K562 (cell line): ENCODE measurements around the gene METRNL. TPM values are rescaled to one million over a fixed set of nuclear protein-coding genes. Genes with fewer than 3 reads are reported as not detected.

Experiments used
- ATAC-seq: fragments of 200-7000 bp; cut with Tn5 transposase; 3 replicates; pipeline ENCODE4 v1.9.1; 2020; ENCODE audit warnings: moderate library complexity
- BruUV-seq: library from RNA; stranded (reverse); fragments of 400-500 nt; replicated peaks from 2 replicates; lab custom pipeline; 2021; lab: Mats Ljungman, UMichigan
- CTCF ChIA-PET: fragments of 300-600 bp; formaldehyde crosslinking; extraction: SDS; loops from one replicate; lab custom pipeline; 2021; ENCODE audit warnings: low intra/inter-chr PET ratio; lab: Yijun Ruan, JAX
- POLR2A ChIA-PET: fragments of 300-600, 350-650 bp; sonication (Branson Sonifier 250); formaldehyde crosslinking; extraction: SDS; loops from one replicate; lab custom pipeline; 2021; ENCODE audit warnings: antibody characterized with exemption, inconsistent platforms; lab: Yijun Ruan, JAX
- DNase-seq, 4 experiments: peaks; one replicate each; pipeline versions ENCODE4 v3.0.0 to v3.0.0-alpha.2; 2011 to 2018; ENCODE audit warnings: low spot score in 3 of 4, mixed read lengths in 3 of 4; ENCODE audit errors: extremely low read depth in 1 of 4
- FAIRE-seq: peaks from 2 replicates; lab custom pipeline; 2011; peaks lifted over from hg19 to GRCh38; lab: Jason Lieb, UNC
- H2AFZ ChIP-seq: 2 replicates; pipeline ENCODE4 v1.6.0; 2011; ENCODE audit warnings: low read depth, low read length, control low read depth, inconsistent platforms
- H3K27ac ChIP-seq: fragments of 200-600 bp; 3 replicates; pipeline ENCODE4 v1.8.0; 2011; ENCODE audit warnings: low read depth, mild to moderate bottlenecking, control low read depth, inconsistent platforms, low read length, moderate library complexity, mixed read lengths; ENCODE audit errors: extremely low read depth
- H3K27me3 ChIP-seq, 2 experiments: fragments of 300-600 bp in 1 of 2; 2 replicates in 1 of 2; 3 replicates in 1 of 2; pipeline versions ENCODE4 v1.6.0 to v1.8.0; 2011; ENCODE audit warnings: inconsistent platforms in 2 of 2, low read length in 2 of 2, mild to moderate bottlenecking in 1 of 2, mixed read lengths in 1 of 2, moderate library complexity in 1 of 2; ENCODE audit not compliant: control insufficient read depth in 2 of 2, insufficient read depth in 2 of 2
- H3K36me3 ChIP-seq: fragments of 300-600 bp; 3 replicates; pipeline ENCODE4 v1.8.0; 2011; ENCODE audit warnings: mild to moderate bottlenecking, low read length, inconsistent platforms; ENCODE audit not compliant: control insufficient read depth, insufficient read depth
- H3K4me1 ChIP-seq, 2 experiments: fragments of 200-600 bp in 1 of 2; replicated peaks in 1 of 2; 2 replicates in 1 of 2; 3 replicates in 1 of 2; pipeline versions ENCODE4 v1.5.1 to v1.8.0; 2011; ENCODE audit warnings: inconsistent platforms in 2 of 2, low read length in 2 of 2, mild to moderate bottlenecking in 1 of 2, mixed read lengths in 1 of 2, moderate library complexity in 1 of 2; ENCODE audit not compliant: control insufficient read depth in 2 of 2, insufficient read depth in 2 of 2
- H3K4me2 ChIP-seq: 2 replicates; pipeline ENCODE4 v1.6.1; 2011; ENCODE audit warnings: low read length, control low read depth, inconsistent platforms, mixed read lengths; ENCODE audit not compliant: insufficient read depth
- H3K4me3 ChIP-seq: fragments of 200-600 bp; sonication (generic), shearing (Covaris generic); 2 replicates; pipeline ENCODE4 v1.5.1; 2016; ENCODE audit warnings: control low read depth, inconsistent platforms
- H3K79me2 ChIP-seq: fragments of 200-600 bp; 3 replicates; pipeline ENCODE4 v1.8.0; 2011; ENCODE audit warnings: low read length, inconsistent platforms; ENCODE audit not compliant: control insufficient read depth, insufficient read depth
- H3K9ac ChIP-seq, 2 experiments: 2 replicates each; pipeline versions ENCODE4 v1.6.0 to v1.6.1; 2011; ENCODE audit warnings: low read depth in 2 of 2, low read length in 2 of 2, control low read depth in 1 of 2, inconsistent platforms in 1 of 2, mild to moderate bottlenecking in 1 of 2, mixed read lengths in 1 of 2; ENCODE audit not compliant: insufficient read depth in 1 of 2
- H3K9me1 ChIP-seq: one replicate; pipeline ENCODE4 v1.6.0; 2011; ENCODE audit warnings: inconsistent platforms, mild to moderate bottlenecking, low read length, moderate library complexity; ENCODE audit not compliant: control insufficient read depth, insufficient read depth
- H3K9me3 ChIP-seq: replicated peaks from 2 replicates; pipeline ENCODE4 v1.5.1; 2011; ENCODE audit warnings: low read depth, low read length, inconsistent platforms; ENCODE audit not compliant: control insufficient read depth, insufficient read depth
- H4K20me1 ChIP-seq: replicated peaks from 2 replicates; pipeline ENCODE4 v1.6.1; 2011; ENCODE audit warnings: low read length, inconsistent platforms, mixed read lengths; ENCODE audit not compliant: control insufficient read depth, insufficient read depth
- BMI1 ChIP-seq: fragments of 150-350 bp; IDR thresholded peaks from 2 replicates; pipeline ENCODE4 v1.6.1; 2014; ENCODE audit warnings: low read length
- CC2D1A ChIP-seq: fragments of 450-650 bp; IDR thresholded peaks from 2 replicates; pipeline ENCODE4 v1.6.1; 2017; ENCODE audit warnings: mild to moderate bottlenecking
- DLX4 ChIP-seq: fragments of 250-450 bp; sonication (Bioruptor Pico); IDR thresholded peaks from 2 replicates; pipeline ENCODE4 v1.6.1; 2021; ENCODE audit warnings: mild to moderate bottlenecking
- DNMT1 ChIP-seq: fragments of 450-650 bp; IDR thresholded peaks from 2 replicates; pipeline ENCODE4 v1.6.1; 2016; ENCODE audit warnings: antibody characterized with exemption, mild to moderate bottlenecking
- GABPA ChIP-seq: fragments of 200-800 bp; sonication (Bioruptor generic); conservative IDR thresholded peaks from 2 replicates; pipeline ENCODE4 v1.6.1; 2016; ENCODE audit warnings: low read depth, missing genetic modification characterization, missing compliant biosample characterization
- GMEB1 ChIP-seq: fragments of 250-450 bp; sonication (Bioruptor Pico); IDR thresholded peaks from 2 replicates; pipeline ENCODE4 v1.4.0; 2020; ENCODE audit warnings: mild to moderate bottlenecking
- HNRNPUL1 ChIP-seq: fragments of 200-400 bp; formaldehyde crosslinking; IDR thresholded peaks from 2 replicates; pipeline ENCODE4 v1.6.1; 2017; ENCODE audit warnings: low read length
- PCBP2 ChIP-seq: fragments of 200-400 bp; formaldehyde crosslinking; IDR thresholded peaks from 2 replicates; pipeline ENCODE4 v1.6.1; 2018; ENCODE audit warnings: low read length, low read depth, mild to moderate bottlenecking, moderate library complexity; ENCODE audit not compliant: poor library complexity, severe bottlenecking
- POU5F1 ChIP-seq: fragments of 150-350 bp; IDR thresholded peaks from 2 replicates; pipeline ENCODE4 v1.6.1; 2014; ENCODE audit warnings: borderline replicate concordance, low read length, low read depth, mild to moderate bottlenecking; ENCODE audit not compliant: partially characterized antibody
- RHOXF2B ChIP-seq: fragments of 250-450 bp; sonication (Bioruptor Pico); conservative IDR thresholded peaks from 2 replicates; pipeline ENCODE4 v1.5.1; 2021
- SAFB ChIP-seq: fragments of 200-400 bp; formaldehyde crosslinking; IDR thresholded peaks from 2 replicates; pipeline ENCODE4 v1.6.1; 2017; ENCODE audit warnings: low read depth, low read length, borderline replicate concordance
- SRSF3 ChIP-seq: fragments of 200-400 bp; formaldehyde crosslinking; IDR thresholded peaks from 2 replicates; pipeline ENCODE4 v1.6.1; 2016; ENCODE audit warnings: mild to moderate bottlenecking, low read length, moderate library complexity; ENCODE audit not compliant: insufficient read depth
- TAF9B ChIP-seq: fragments of 450-650 bp; IDR thresholded peaks from 2 replicates; pipeline ENCODE4 v1.6.1; 2018; ENCODE audit warnings: mild to moderate bottlenecking; ENCODE audit not compliant: partially characterized antibody
- ZNF12 ChIP-seq: sonication (generic); formaldehyde crosslinking; IDR thresholded peaks from 2 replicates; pipeline ENCODE4 v1.4.0; 2020; ENCODE audit warnings: mild to moderate bottlenecking, missing genetic modification reagents
- ZNF512 ChIP-seq: IDR thresholded peaks from 2 replicates; pipeline ENCODE4 v1.6.1; 2016; ENCODE audit warnings: missing genetic modification characterization, missing compliant biosample characterization
- WGBS: fragments of 100-300 bp; shearing (Covaris generic); methylation state at CpG from one replicate; pipeline ENCODE4 v1.1.6; 2016; ENCODE audit warnings: low coverage, mixed read lengths; ENCODE audit not compliant: insufficient coverage; ENCODE audit errors: missing lambda C conversion rate; 5-methylcytosine and 5-hydroxymethylcytosine counted together
- in situ Hi-C: fragments of 300-500 bp; cut with MboI; formaldehyde crosslinking; loops from 4 replicates; pipeline ENCODE4 v1.15.0; 2018; ENCODE audit warnings: inconsistent platforms, mixed read lengths
- intact Hi-C: fragments of 100-400 bp; cut with micrococcal nuclease; formaldehyde crosslinking; loops from 2 replicates; pipeline ENCODE4 v1.14.2; 2022
- polyA plus RNA-seq, 8 experiments: library from polyadenylated mRNA; depleted of rRNA in 4 of 8; stranded (reverse) in 5 of 8; unstranded in 3 of 8; fragments of >200 nt; fragmentation: Nextera tagmentation in 2 of 8; fragmentation: Illumina TruSeq in 1 of 8; extraction: Ambion mirVana in 2 of 8; extraction: Trizol in 1 of 8; gene quantifications; 2 replicates each; pipeline versions ENCODE4 v1.2.1 to v1.2.3, GENCODE V29; 2011 to 2014; ENCODE audit warnings: inconsistent platforms in 1 of 8, missing spikeins in 1 of 8
- total RNA-seq, 7 experiments: library from RNA; depleted of rRNA in 6 of 7; stranded (reverse); fragments of >200 nt in 6 of 7; fragmentation: Illumina TruSeq in 2 of 7; extraction: Trizol in 2 of 7; gene quantifications; 2 replicates each; pipeline versions ENCODE4 v1.2.1 to v1.2.3, GENCODE V29; 2011 to 2021; ENCODE audit warnings: low replicate concordance in 1 of 7
- TF ChIP-seq, protein P1 (sequence below): fragments of 250-450 bp; sonication (Bioruptor Pico); IDR thresholded peaks from 2 replicates; pipeline ENCODE4 v1.8.0; 2021; ENCODE audit warnings: borderline replicate concordance, mild to moderate bottlenecking, moderate library complexity; ENCODE audit not compliant: poor library complexity, severe bottlenecking

Gene METRNL
- total and polyA plus RNA-seq, 9 of the 15 experiments (the other 6 are each of a cell fraction or from before 2014, with no cell fraction given) = 0.17 to 31.8 (median 2.9) TPM

GRCh38 chr17:83054518-83055125 lies 24.8 kb upstream of the METRNL start:
- in situ Hi-C loops = no loop called here
- H3K36me3 ChIP-seq = no peaks in the 10 kb centered on the region
- WGBS = 78% methylated on average over 12 of the region's 13 CpGs
- POLR2A ChIA-PET = interaction anchor here (1.0 kb wide), 1 partner anchor 10 kb away, joined by 3 read pairs; no protein-coding TSS in a partner anchor
- peaks cover 0 to 21% of the 10 kb centered on the region in 2 experiments; a peak in 3 of 5 replicates for H3K27me3 ChIP-seq
- peaks cover 4% of the 10 kb centered on the region; the same call in 1 of the 3 replicates for H3K79me2 ChIP-seq
- TF ChIP-seq DNMT1 (no peak), GABPA (tag) (0 out of 2 replicates have a peak, but pooled peaks have one; percentile 13), PCBP2 (no peak), RHOXF2B (CRISPR knock-in tag) (no peak), CC2D1A (no peak), TAF9B (no peak), ZNF12 (CRISPR knock-in tag) (peak; percentile 93), ZNF512 (no peak), SAFB (no peak), DLX4 (no peak), SRSF3 (no peak), HNRNPUL1 (no peak), POU5F1 (no peak), BMI1 (no peak), GMEB1 (no peak)
- TF ChIP-seq, protein P1, sequence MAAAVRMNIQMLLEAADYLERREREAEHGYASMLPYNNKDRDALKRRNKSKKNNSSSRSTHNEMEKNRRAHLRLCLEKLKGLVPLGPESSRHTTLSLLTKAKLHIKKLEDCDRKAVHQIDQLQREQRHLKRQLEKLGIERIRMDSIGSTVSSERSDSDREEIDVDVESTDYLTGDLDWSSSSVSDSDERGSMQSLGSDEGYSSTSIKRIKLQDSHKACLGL (CRISPR knock-in tag) = no peak
- H3K4me1 ChIP-seq = peaks cover 27 to 76% of the 10 kb centered on the region in 2 experiments
- no peak overlapping the region for H3K4me3 ChIP-seq
- CTCF ChIA-PET = no interaction called here
- no peaks in the 10 kb centered on the region for H3K9me3 ChIP-seq
- H3K9ac ChIP-seq = no peak overlapping the region
- H3K9me1 ChIP-seq = no peaks in the 10 kb centered on the region
- DNase-seq = no peak
- FAIRE-seq = no peak
- H4K20me1 ChIP-seq = 0 out of 2 replicates have a peak, but pooled peaks cover 4% of the 10 kb centered on the region
- no peak for ATAC-seq
- intact Hi-C loops = no loop called here
- BruUV-seq = no TSS peak
- H3K27ac ChIP-seq = no peak overlapping the region
- H2AFZ ChIP-seq = 0 out of 2 replicates have a peak overlapping the region, but pooled peaks have one; percentile 1
- no peak overlapping the region for H3K4me2 ChIP-seq
